ENCODE data around the gene CFAP57.

Gene CFAP57

GRCh38 chr1:43293896-43294760 is 122.0 kb downstream of the CFAP57 start:
- H3K27ac ChIP-seq (ENCODE audit: insufficient read depth, low read length, poor library complexity, severe bottlenecking), result no peak overlapping the region
- H3K36me3 ChIP-seq (ENCODE audit: control insufficient read depth, insufficient read depth, low read length), result no peaks in the 10 kb centered on the region
- H3K4me3 ChIP-seq (ENCODE audit: insufficient read depth, low read depth, low read length, poor library complexity, severe bottlenecking), result no peak overlapping the region
- DNase-seq, result no peak
- H3K4me1 ChIP-seq (ENCODE audit: control insufficient read depth, insufficient read depth, low read length, poor library complexity, severe bottlenecking), result peaks cover 5% of the 10 kb centered on the region
- no peaks in the 10 kb centered on the region for H3K27me3 ChIP-seq (replicated peaks; ENCODE audit: control insufficient read depth, insufficient read depth, low read length, poor library complexity, severe bottlenecking)
- H3K9me3 ChIP-seq (ENCODE audit: control insufficient read depth, low read length), result no peaks in the 10 kb centered on the region

- Histone ChIP-seq H3K4me1 (ENCODE audit: control insufficient read depth, insufficient read depth, low read length, poor library complexity, severe bottlenecking) (peaks cover 5% of the 10 kb centered on the region), H3K27ac (ENCODE audit: insufficient read depth, low read length, poor library complexity, severe bottlenecking) (no peak overlapping the region), H3K9me3 (ENCODE audit: control insufficient read depth, low read length) (no peaks in the 10 kb centered on the region), H3K27me3 (replicated peaks; ENCODE audit: control insufficient read depth, insufficient read depth, low read length, poor library complexity, severe bottlenecking) (no peaks in the 10 kb centered on the region), H3K4me3 (ENCODE audit: insufficient read depth, low read depth, low read length, poor library complexity, severe bottlenecking) (no peak overlapping the region), H3K36me3 (ENCODE audit: control insufficient read depth, insufficient read depth, low read length) (no peaks in the 10 kb centered on the region)
- no peak for DNase-seq
Measured at GRCh38 chr1:43294761-43295160, 122.6 kb downstream of the CFAP57 start.

DNA sequence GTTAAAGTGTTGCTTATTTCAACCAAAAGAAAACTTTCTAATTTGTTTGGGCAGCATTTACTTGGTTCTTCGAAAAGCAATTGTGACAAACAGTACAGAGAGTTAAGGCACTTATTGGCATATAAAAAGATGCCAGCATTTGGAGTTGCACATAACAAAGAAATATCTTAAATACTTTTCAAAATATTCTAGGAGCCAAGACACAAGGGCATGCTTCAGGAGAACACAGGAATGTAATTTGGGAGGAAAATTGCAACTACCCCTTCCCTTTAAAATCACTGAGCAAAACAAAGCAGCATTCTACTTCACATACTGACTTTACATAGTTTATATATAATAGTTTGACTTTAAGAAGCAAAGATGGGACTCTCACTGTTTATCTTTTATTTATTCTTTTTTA is 124.1 kb downstream of the CFAP57 start:
- Histone ChIP-seq H3K4me1 (ENCODE audit: control insufficient read depth, insufficient read depth, low read length, poor library complexity, severe bottlenecking) (peaks cover 5% of the 10 kb centered on the region), H3K27me3 (replicated peaks; ENCODE audit: control insufficient read depth, insufficient read depth, low read length, poor library complexity, severe bottlenecking) (no peaks in the 10 kb centered on the region), H3K9me3 (ENCODE audit: control insufficient read depth, low read length) (no peaks in the 10 kb centered on the region), H3K27ac (ENCODE audit: insufficient read depth, low read length, poor library complexity, severe bottlenecking) (peak overlapping the region; percentile 5), H3K4me3 (ENCODE audit: insufficient read depth, low read depth, low read length, poor library complexity, severe bottlenecking) (no peak overlapping the region), H3K36me3 (ENCODE audit: control insufficient read depth, insufficient read depth, low read length) (no peaks in the 10 kb centered on the region)
- no peak for DNase-seq

GRCh38 chr1:43298055-43298454 is 125.9 kb downstream of the CFAP57 start:
- peaks cover 5% of the 10 kb centered on the region for H3K4me1 ChIP-seq (ENCODE audit: control insufficient read depth, insufficient read depth, low read length, poor library complexity, severe bottlenecking)
- no peak for DNase-seq
- no peak overlapping the region for H3K27ac ChIP-seq (ENCODE audit: insufficient read depth, low read length, poor library complexity, severe bottlenecking)

GRCh38 chr1:43299101-43299500 is 127.0 kb downstream of the CFAP57 start:
- Histone ChIP-seq H3K27ac (ENCODE audit: insufficient read depth, low read length, poor library complexity, severe bottlenecking) (no peak overlapping the region), H3K27me3 (replicated peaks; ENCODE audit: control insufficient read depth, insufficient read depth, low read length, poor library complexity, severe bottlenecking) (no peaks in the 10 kb centered on the region), H3K36me3 (ENCODE audit: control insufficient read depth, insufficient read depth, low read length) (no peaks in the 10 kb centered on the region), H3K4me3 (ENCODE audit: insufficient read depth, low read depth, low read length, poor library complexity, severe bottlenecking) (no peak overlapping the region), H3K4me1 (ENCODE audit: control insufficient read depth, insufficient read depth, low read length, poor library complexity, severe bottlenecking) (peaks cover 5% of the 10 kb centered on the region), H3K9me3 (ENCODE audit: control insufficient read depth, low read length) (no peaks in the 10 kb centered on the region)
- no peak for DNase-seq

More at GRCh38 chr1:43298055-43298454, 125.9 kb downstream of the CFAP57 start:
- H3K9me3 ChIP-seq (ENCODE audit: control insufficient read depth, low read length), result no peaks in the 10 kb centered on the region
- H3K36me3 ChIP-seq (ENCODE audit: control insufficient read depth, insufficient read depth, low read length), result no peaks in the 10 kb centered on the region
- no peaks in the 10 kb centered on the region for H3K27me3 ChIP-seq (replicated peaks; ENCODE audit: control insufficient read depth, insufficient read depth, low read length, poor library complexity, severe bottlenecking)
- H3K4me3 ChIP-seq (ENCODE audit: insufficient read depth, low read depth, low read length, poor library complexity, severe bottlenecking), result no peak overlapping the region

GRCh38 chr1:43300378-43301094 is 128.4 kb downstream of the CFAP57 start, which contains the start of gene TIE1:
Gene TIE1 (plus strand): TSS chr1:43300982. CDS start chr1:43301072, 90 bp downstream.
- H3K27me3 ChIP-seq (replicated peaks; ENCODE audit: control insufficient read depth, insufficient read depth, low read length, poor library complexity, severe bottlenecking), result no peaks in the 10 kb centered on the region
- no peak within 1 kb of the TSS for H3K27ac ChIP-seq (ENCODE audit: insufficient read depth, low read length, poor library complexity, severe bottlenecking)
- no peaks in the 10 kb centered on the region for H3K9me3 ChIP-seq (ENCODE audit: control insufficient read depth, low read length)
- no peaks in the 10 kb centered on the region for H3K36me3 ChIP-seq (ENCODE audit: control insufficient read depth, insufficient read depth, low read length)
- no peak within 1 kb of the TSS for H3K4me3 ChIP-seq (ENCODE audit: insufficient read depth, low read depth, low read length, poor library complexity, severe bottlenecking)
- H3K4me1 ChIP-seq (ENCODE audit: control insufficient read depth, insufficient read depth, low read length, poor library complexity, severe bottlenecking), result peaks cover 2% of the 10 kb centered on the region
- DNase-seq, result no peak

GRCh38 chr1:43302201-43302600 is 130.1 kb downstream of the CFAP57 start:
- H3K9me3 ChIP-seq (ENCODE audit: control insufficient read depth, low read length), result no peaks in the 10 kb centered on the region
- DNase-seq, result no peak

GRCh38 chr1:43302721-43303470 is 130.8 kb downstream of the CFAP57 start:
- no peak for DNase-seq
- H3K27me3 ChIP-seq (replicated peaks; ENCODE audit: control insufficient read depth, insufficient read depth, low read length, poor library complexity, severe bottlenecking), result no peaks in the 10 kb centered on the region
- H3K4me1 ChIP-seq (ENCODE audit: control insufficient read depth, insufficient read depth, low read length, poor library complexity, severe bottlenecking), result no peaks in the 10 kb centered on the region
- H3K36me3 ChIP-seq (ENCODE audit: control insufficient read depth, insufficient read depth, low read length), result no peaks in the 10 kb centered on the region
- no peak overlapping the region for H3K27ac ChIP-seq (ENCODE audit: insufficient read depth, low read length, poor library complexity, severe bottlenecking)
- no peak overlapping the region for H3K4me3 ChIP-seq (ENCODE audit: insufficient read depth, low read depth, low read length, poor library complexity, severe bottlenecking)
- no peaks in the 10 kb centered on the region for H3K9me3 ChIP-seq (ENCODE audit: control insufficient read depth, low read length)

More at GRCh38 chr1:43302201-43302600, 130.1 kb downstream of the CFAP57 start:
- no peaks in the 10 kb centered on the region for H3K36me3 ChIP-seq (ENCODE audit: control insufficient read depth, insufficient read depth, low read length)
- no peaks in the 10 kb centered on the region for H3K4me1 ChIP-seq (ENCODE audit: control insufficient read depth, insufficient read depth, low read length, poor library complexity, severe bottlenecking)
- H3K27ac ChIP-seq (ENCODE audit: insufficient read depth, low read length, poor library complexity, severe bottlenecking), result no peak overlapping the region
- H3K27me3 ChIP-seq (replicated peaks; ENCODE audit: control insufficient read depth, insufficient read depth, low read length, poor library complexity, severe bottlenecking), result no peaks in the 10 kb centered on the region
- H3K4me3 ChIP-seq (ENCODE audit: insufficient read depth, low read depth, low read length, poor library complexity, severe bottlenecking), result no peak overlapping the region

GRCh38 chr1:43303471-43304313 is 131.6 kb downstream of the CFAP57 start:
- Histone ChIP-seq H3K9me3 (ENCODE audit: control insufficient read depth, low read length) (no peaks in the 10 kb centered on the region), H3K4me1 (ENCODE audit: control insufficient read depth, insufficient read depth, low read length, poor library complexity, severe bottlenecking) (no peaks in the 10 kb centered on the region), H3K4me3 (ENCODE audit: insufficient read depth, low read depth, low read length, poor library complexity, severe bottlenecking) (no peak overlapping the region), H3K36me3 (ENCODE audit: control insufficient read depth, insufficient read depth, low read length) (no peaks in the 10 kb centered on the region), H3K27me3 (replicated peaks; ENCODE audit: control insufficient read depth, insufficient read depth, low read length, poor library complexity, severe bottlenecking) (no peaks in the 10 kb centered on the region), H3K27ac (ENCODE audit: insufficient read depth, low read length, poor library complexity, severe bottlenecking) (no peak overlapping the region)
- no peak for DNase-seq

All from effector memory CD4-positive, alpha-beta T cell (primary cell).